Breast epithelium (tissue), 4 donors: ENCODE measurements around the gene KDM3B. TPM values are rescaled to one million over a fixed set of nuclear protein-coding genes. Genes with fewer than 3 reads are reported as not detected.

Experiments
- DNase-seq, 2 donors: peaks; one replicate each; pipeline ENCODE4 v3.0.0-alpha.2; 2019; ENCODE audit warnings: low spot score in 2 of 2
- H3K27ac ChIP-seq, 2 donors: fragments of 200-600 bp; sonication (generic) in 1 of 2; one replicate each; pipeline ENCODE4 v1.5.1; 2016 to 2019; ENCODE audit warnings: mild to moderate bottlenecking in 1 of 2
- H3K27me3 ChIP-seq, 2 donors: fragments of 200-600 bp; sonication (generic) in 1 of 2; one replicate each; pipeline versions ENCODE4 v1.5.1 to v1.6.0; 2017 to 2019; ENCODE audit warnings: control low read depth in 1 of 2, mild to moderate bottlenecking in 1 of 2
- H3K36me3 ChIP-seq: fragments of 200-600 bp; one replicate; pipeline ENCODE4 v1.5.1; 2019
- H3K4me1 ChIP-seq, 2 donors: fragments of 200-600 bp; sonication (generic); one replicate each; pipeline ENCODE4 v1.5.1; 2016 to 2019; ENCODE audit warnings: control low read depth in 1 of 2
- H3K4me3 ChIP-seq, 3 donors: fragments of 200-600 bp; sonication (generic); 1 replicate in 2 of 3; 2 replicates in 1 of 3; pipeline ENCODE4 v1.5.1; 2016 to 2019; ENCODE audit warnings: mild to moderate bottlenecking in 3 of 3, moderate library complexity in 2 of 3
- H3K9me3 ChIP-seq, 2 donors: fragments of 200-600 bp; sonication (generic) in 1 of 2; one replicate each; pipeline ENCODE4 v1.5.1; 2016 to 2019; ENCODE audit warnings: control low read depth in 1 of 2
- POLR2A ChIP-seq: fragments of 450-650 bp; IDR thresholded peaks from one replicate; pipeline ENCODE4 v1.6.1; 2016; ENCODE audit warnings: antibody characterized with exemption, mild to moderate bottlenecking, moderate library complexity
- POLR2AphosphoS5 ChIP-seq, 3 donors: sonication (generic); formaldehyde crosslinking; IDR thresholded peaks; one replicate each; pipeline ENCODE4 v1.6.1; 2017; ENCODE audit warnings: antibody characterized with exemption in 3 of 3
- intact Hi-C: fragments of 100-400 bp; cut with DNase I; formaldehyde crosslinking; loops from one replicate; pipeline ENCODE4 v1.15.1; 2023; ENCODE audit warnings: low total_unique reads
- total RNA-seq, 3 donors: library from RNA; depleted of rRNA; stranded (reverse); fragments of >200 nt; gene quantifications; one replicate each; pipeline ENCODE4 v1.1.0, GENCODE V29; 2016
- TF ChIP-seq, protein P1 (sequence below), 3 donors: fragments of 450-650 bp; IDR thresholded peaks; one replicate each; pipeline ENCODE4 v1.5.1; 2016 to 2017; ENCODE audit warnings: antibody characterized with exemption in 3 of 3, mild to moderate bottlenecking in 3 of 3, moderate library complexity in 3 of 3

The KDM3B gene
- total RNA-seq, 3 donors from 2014 or later, result 61.3 to 85.0 (median 66.5) TPM

DNA sequence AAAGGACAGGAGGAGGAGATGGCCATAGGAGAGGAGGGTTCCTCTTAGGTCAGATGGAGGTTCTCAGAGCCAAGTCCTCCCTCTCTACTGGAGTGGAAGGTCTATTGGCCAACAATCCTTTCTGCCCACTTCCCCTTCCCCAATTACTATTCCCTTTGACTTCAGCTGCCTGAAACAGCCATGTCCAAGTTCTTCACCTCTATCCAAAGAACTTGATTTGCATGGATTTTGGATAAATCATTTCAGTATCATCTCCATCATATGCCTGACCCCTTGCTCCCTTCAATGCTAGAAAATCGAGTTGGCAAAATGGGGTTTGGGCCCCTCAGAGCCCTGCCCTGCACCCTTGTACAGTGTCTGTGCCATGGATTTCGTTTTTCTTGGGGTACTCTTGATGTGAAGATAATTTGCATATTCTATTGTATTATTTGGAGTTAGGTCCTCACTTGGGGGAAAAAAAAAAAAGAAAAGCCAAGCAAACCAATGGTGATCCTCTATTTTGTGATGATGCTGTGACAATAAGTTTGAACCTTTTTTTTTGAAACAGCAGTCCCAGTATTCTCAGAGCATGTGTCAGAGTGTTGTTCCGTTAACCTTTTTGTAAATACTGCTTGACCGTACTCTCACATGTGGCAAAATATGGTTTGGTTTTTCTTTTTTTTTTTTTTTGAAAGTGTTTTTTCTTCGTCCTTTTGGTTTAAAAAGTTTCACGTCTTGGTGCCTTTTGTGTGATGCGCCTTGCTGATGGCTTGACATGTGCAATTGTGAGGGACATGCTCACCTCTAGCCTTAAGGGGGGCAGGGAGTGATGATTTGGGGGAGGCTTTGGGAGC lies 115.9 kb downstream of the KDM3B start:
- no peaks in the 10 kb centered on the region for H3K36me3 ChIP-seq
- no peaks in the 10 kb centered on the region for H3K9me3 ChIP-seq
- H3K27me3 ChIP-seq, result no peaks in the 10 kb centered on the region
- peaks cover 6 to 9% of the 10 kb centered on the region in 2 donors for H3K4me1 ChIP-seq
- peak overlapping the region; percentile 97 to 99 for H3K27ac ChIP-seq
- TF ChIP-seq, protein P1, sequence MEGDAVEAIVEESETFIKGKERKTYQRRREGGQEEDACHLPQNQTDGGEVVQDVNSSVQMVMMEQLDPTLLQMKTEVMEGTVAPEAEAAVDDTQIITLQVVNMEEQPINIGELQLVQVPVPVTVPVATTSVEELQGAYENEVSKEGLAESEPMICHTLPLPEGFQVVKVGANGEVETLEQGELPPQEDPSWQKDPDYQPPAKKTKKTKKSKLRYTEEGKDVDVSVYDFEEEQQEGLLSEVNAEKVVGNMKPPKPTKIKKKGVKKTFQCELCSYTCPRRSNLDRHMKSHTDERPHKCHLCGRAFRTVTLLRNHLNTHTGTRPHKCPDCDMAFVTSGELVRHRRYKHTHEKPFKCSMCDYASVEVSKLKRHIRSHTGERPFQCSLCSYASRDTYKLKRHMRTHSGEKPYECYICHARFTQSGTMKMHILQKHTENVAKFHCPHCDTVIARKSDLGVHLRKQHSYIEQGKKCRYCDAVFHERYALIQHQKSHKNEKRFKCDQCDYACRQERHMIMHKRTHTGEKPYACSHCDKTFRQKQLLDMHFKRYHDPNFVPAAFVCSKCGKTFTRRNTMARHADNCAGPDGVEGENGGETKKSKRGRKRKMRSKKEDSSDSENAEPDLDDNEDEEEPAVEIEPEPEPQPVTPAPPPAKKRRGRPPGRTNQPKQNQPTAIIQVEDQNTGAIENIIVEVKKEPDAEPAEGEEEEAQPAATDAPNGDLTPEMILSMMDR (IDR thresholded peaks at IDR 0.05), result no peak
- TF ChIP-seq POLR2AphosphoS5 (IDR thresholded peaks at IDR 0.05) (peak in 2 of 3 donors; percentile 42 to 83), POLR2A (peak; percentile 37)
- peak overlapping the region; percentile 78 to 83 (median 81) for H3K4me3 ChIP-seq
- DNase-seq, result no peak
- intact Hi-C loops, result no loop called here

DNA sequence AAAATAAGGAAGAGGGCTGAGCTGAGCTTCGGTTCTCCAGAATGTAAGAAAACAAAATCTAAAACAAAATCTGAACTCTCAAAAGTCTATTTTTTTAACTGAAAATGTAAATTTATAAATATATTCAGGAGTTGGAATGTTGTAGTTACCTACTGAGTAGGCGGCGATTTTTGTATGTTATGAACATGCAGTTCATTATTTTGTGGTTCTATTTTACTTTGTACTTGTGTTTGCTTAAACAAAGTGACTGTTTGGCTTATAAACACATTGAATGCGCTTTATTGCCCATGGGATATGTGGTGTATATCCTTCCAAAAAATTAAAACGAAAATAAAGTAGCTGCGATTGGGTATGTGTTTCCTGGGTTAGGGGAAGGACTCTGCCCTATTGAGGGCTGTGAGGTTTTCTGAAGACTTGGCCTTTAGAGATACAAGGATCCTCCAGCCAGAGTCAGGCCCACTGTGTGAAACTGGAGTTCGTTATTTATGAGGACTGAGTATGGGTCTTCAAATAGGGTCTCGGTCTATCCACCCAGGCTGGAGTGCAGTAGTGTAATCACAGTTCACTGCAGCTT lies 116.6 kb downstream of the KDM3B start:
- no peaks in the 10 kb centered on the region for H3K9me3 ChIP-seq
- H3K27me3 ChIP-seq, result no peaks in the 10 kb centered on the region
- H3K36me3 ChIP-seq, result no peaks in the 10 kb centered on the region
- TF ChIP-seq POLR2AphosphoS5 (IDR thresholded peaks at IDR 0.05) (no peak), POLR2A (no peak)
- TF ChIP-seq, protein P1 (IDR thresholded peaks at IDR 0.05), result no peak
- peak overlapping the region; percentile 66 to 67 for H3K27ac ChIP-seq
- no peak for DNase-seq
- peak overlapping the region in 2 of 3 donors; percentile 1 to 83 for H3K4me3 ChIP-seq
- intact Hi-C loops, result no loop called here
- peaks cover 6 to 8% of the 10 kb centered on the region in 2 donors for H3K4me1 ChIP-seq

DNA sequence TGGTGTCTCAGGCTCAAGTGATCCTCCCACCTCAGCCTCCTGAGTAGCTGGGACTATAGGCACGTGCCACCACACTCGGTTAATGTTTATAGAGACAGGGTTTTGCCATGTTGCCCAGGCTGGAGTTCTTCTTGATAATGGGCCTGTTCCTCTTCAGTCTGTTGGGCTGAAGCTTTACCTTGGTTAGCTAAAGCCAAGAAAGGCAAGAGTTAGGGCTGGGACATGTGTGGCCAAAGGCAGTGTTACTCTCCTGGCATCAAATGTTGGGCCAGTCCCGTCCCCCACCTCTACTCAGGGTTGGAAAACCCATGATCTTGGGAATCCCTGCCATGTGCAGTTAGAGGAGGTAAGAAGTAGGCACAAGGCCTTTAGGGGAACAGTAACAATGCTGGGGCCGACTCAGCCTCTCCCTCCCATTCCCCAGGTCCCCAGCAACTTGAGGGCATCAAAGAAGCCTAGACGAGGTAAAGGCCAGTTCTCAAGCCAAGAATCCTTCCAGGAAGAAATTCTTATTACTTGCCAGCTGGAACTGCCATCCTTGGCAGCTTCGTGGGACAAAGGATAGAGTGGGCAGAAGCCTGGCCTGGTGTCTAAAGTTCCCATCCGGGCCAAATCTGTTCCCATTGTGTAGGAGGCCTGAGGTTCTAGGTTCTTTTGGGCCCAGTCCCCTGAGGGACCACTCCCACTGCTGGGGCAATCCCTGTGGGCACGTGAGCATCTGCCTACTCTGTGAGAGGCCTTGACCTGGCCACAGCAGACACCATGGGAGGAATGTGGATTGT lies 117.2 kb downstream of the KDM3B start:
- intact Hi-C loops, result no loop called here
- H3K27ac ChIP-seq, result peak overlapping the region; percentile 66 to 67
- TF ChIP-seq, protein P1 (IDR thresholded peaks at IDR 0.05), result no peak
- TF ChIP-seq POLR2A (peak; percentile 51), POLR2AphosphoS5 (IDR thresholded peaks at IDR 0.05) (peak in 2 of 3 donors; percentile 76 to 100)
- peak in 1 of 2 donors; percentile 78 for DNase-seq
- H3K9me3 ChIP-seq, result no peaks in the 10 kb centered on the region
- no peaks in the 10 kb centered on the region for H3K27me3 ChIP-seq
- peak overlapping the region in 2 of 3 donors; percentile 1 to 83 for H3K4me3 ChIP-seq
- H3K4me1 ChIP-seq, result peaks cover 6 to 8% of the 10 kb centered on the region in 2 donors
- no peaks in the 10 kb centered on the region for H3K36me3 ChIP-seq

DNA sequence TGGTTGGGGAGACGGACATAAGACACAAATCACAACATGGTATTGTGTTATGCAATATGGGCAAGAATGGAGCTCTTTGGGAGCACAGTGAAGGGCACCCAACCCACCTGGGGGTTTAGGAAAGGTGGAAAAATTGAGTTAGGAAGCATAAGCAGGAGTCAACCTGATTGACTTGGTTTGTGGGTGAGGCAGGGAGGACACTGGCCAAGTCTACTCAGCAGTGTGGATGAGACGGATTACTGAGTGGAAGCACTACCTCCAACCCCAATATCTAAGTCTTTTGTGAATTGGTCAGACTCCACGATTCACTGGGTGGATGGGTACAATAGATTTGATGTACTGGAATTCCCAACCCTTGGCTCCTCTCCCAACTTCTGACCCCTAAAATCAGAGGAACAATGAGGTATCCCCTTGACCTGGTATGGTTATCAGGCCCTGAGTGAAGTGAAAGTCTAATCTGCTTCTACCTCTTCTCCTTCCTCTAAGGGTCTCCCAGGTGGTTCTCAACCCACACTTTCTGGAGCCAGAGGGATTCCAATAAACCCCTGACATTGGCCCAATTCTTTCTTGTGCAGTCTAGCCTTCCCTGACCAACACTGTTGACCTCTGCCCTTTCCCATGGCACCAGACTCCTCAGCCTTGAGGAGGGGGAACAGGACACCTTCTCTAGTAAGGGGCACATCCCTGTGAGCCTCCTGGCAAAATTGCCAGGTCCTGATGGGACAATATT lies 118.0 kb downstream of the KDM3B start:
- peak; percentile 33 for TF ChIP-seq POLR2A
- TF ChIP-seq, protein P1 (IDR thresholded peaks at IDR 0.05), result no peak
- peak in 1 of 3 donors; percentile 86 for TF ChIP-seq POLR2AphosphoS5 (IDR thresholded peaks at IDR 0.05)

More for the DNA sequence above, 118.0 kb downstream of the KDM3B start:
- Histone ChIP-seq H3K4me1 (peaks cover 6 to 8% of the 10 kb centered on the region in 2 donors), H3K4me3 (no peak overlapping the region), H3K27ac (peak overlapping the region; percentile 66 to 67), H3K36me3 (no peaks in the 10 kb centered on the region), H3K9me3 (no peaks in the 10 kb centered on the region), H3K27me3 (no peaks in the 10 kb centered on the region)
- DNase-seq, result peak in 1 of 2 donors; percentile 41
- intact Hi-C loops, result no loop called here
